Panc1 (cell line): ENCODE data around the gene STARD10. TPM values are rescaled to one million over a fixed set of nuclear protein-coding genes. Genes with fewer than 3 reads are reported as not detected.

Experiments
- ATAC-seq: fragments of 200-7000 bp; cut with Tn5 transposase; 2 replicates; pipeline ENCODE4 v1.9.1; 2020; ENCODE audit warnings: mild to moderate bottlenecking, moderate library complexity
- BruUV-seq: library from RNA; stranded (reverse); fragments of 400-500 nt; replicated peaks from 2 replicates; lab custom pipeline; 2021; lab: Mats Ljungman, UMichigan
- CTCF ChIA-PET: fragments of 300-600 bp; sonication (Branson Sonifier 250); formaldehyde crosslinking; loops from one replicate; lab custom pipeline; 2022; ENCODE audit warnings: antibody characterized with exemption; lab: Charles Lee
- POLR2A ChIA-PET: fragments of 300-600 bp; sonication (Branson Sonifier 250); formaldehyde crosslinking; loops from one replicate; lab custom pipeline; 2022; ENCODE audit warnings: antibody characterized with exemption; lab: Charles Lee
- DNase-seq: peaks from one replicate; pipeline ENCODE4 v3.0.0-alpha.2; 2010; ENCODE audit warnings: low read depth, low spot score
- H3K27ac ChIP-seq: 2 replicates; pipeline ENCODE4 v1.5.1; 2011; ENCODE audit warnings: mild to moderate bottlenecking, low read length, inconsistent platforms
- H3K27me3 ChIP-seq: fragments of 200-500 bp; sonication (Bioruptor generic); 2 replicates; pipeline ENCODE4 v1.6.0; 2014; ENCODE audit warnings: low read length, inconsistent platforms; ENCODE audit not compliant: control insufficient read depth, insufficient read depth
- H3K36me3 ChIP-seq: fragments of 200-500 bp; sonication (Bioruptor generic); 2 replicates; pipeline ENCODE4 v1.5.1; 2014; ENCODE audit warnings: inconsistent platforms, mild to moderate bottlenecking, low read length, moderate library complexity; ENCODE audit not compliant: control insufficient read depth, insufficient read depth
- H3K4me1 ChIP-seq: 2 replicates; pipeline ENCODE4 v1.5.1; 2011; ENCODE audit warnings: inconsistent platforms, mild to moderate bottlenecking, low read length, moderate library complexity; ENCODE audit not compliant: control insufficient read depth, insufficient read depth
- H3K4me3 ChIP-seq, 2 experiments: 2 replicates each; pipeline ENCODE4 v1.5.1; 2011 to 2012; ENCODE audit warnings: low read depth in 2 of 2, low read length in 2 of 2, mild to moderate bottlenecking in 2 of 2, inconsistent platforms in 1 of 2, moderate library complexity in 1 of 2
- H3K9me3 ChIP-seq: fragments of 200-500 bp; sonication (Bioruptor generic); 2 replicates; pipeline ENCODE4 v1.5.1; 2014; ENCODE audit warnings: low read depth, mild to moderate bottlenecking, inconsistent platforms, low read length, moderate library complexity; ENCODE audit not compliant: control insufficient read depth, insufficient read depth
- POLR2AphosphoS5 ChIP-seq: IDR thresholded peaks from 2 replicates; pipeline ENCODE4 v1.6.1; 2012; ENCODE audit warnings: mild to moderate bottlenecking, low read depth, low read length, moderate library complexity
- SIN3A ChIP-seq: IDR thresholded peaks from 2 replicates; pipeline ENCODE4 v1.6.1; 2012; ENCODE audit warnings: low read depth, mild to moderate bottlenecking, low read length, moderate library complexity, borderline replicate concordance; ENCODE audit not compliant: insufficient read depth
- TCF7L2 ChIP-seq: IDR thresholded peaks from 2 replicates; pipeline ENCODE4 v1.6.1; 2011; ENCODE audit warnings: mild to moderate bottlenecking, low read depth, low read length, inconsistent platforms
- in situ Hi-C: cut with HindIII; loops from 2 replicates; pipeline ENCODE4 v1.10.0; 2016; ENCODE audit warnings: low sequenced_read_pairs, low pct_unique_long_range_greater_than_20kb
- intact Hi-C: fragments of 100-400 bp; cut with micrococcal nuclease; formaldehyde crosslinking; loops from one replicate; pipeline ENCODE4 v1.10.0; 2022; ENCODE audit not compliant: unreplicated experiment
- total RNA-seq: library from RNA; stranded (reverse); gene quantifications from one replicate; pipeline ENCODE4 v1.2.1, GENCODE V29; 2021; ENCODE audit not compliant: unreplicated experiment
- TF ChIP-seq, protein P1 (sequence below): fragments of 450-650 bp; IDR thresholded peaks from 2 replicates; pipeline ENCODE4 v1.5.1; 2017; ENCODE audit warnings: mild to moderate bottlenecking
- TF ChIP-seq, protein P2 (sequence below), 2 experiments: IDR thresholded peaks; 2 replicates each; pipeline ENCODE4 v1.6.1; 2011 to 2012; ENCODE audit warnings: low read depth in 2 of 2, control low read depth in 1 of 2, low read length in 1 of 2, mild to moderate bottlenecking in 1 of 2, moderate library complexity in 1 of 2; ENCODE audit not compliant: insufficient read depth in 1 of 2

STARD10 gene
- total RNA-seq, 1 experiment from 2014 or later, result 32.1 TPM

DNA sequence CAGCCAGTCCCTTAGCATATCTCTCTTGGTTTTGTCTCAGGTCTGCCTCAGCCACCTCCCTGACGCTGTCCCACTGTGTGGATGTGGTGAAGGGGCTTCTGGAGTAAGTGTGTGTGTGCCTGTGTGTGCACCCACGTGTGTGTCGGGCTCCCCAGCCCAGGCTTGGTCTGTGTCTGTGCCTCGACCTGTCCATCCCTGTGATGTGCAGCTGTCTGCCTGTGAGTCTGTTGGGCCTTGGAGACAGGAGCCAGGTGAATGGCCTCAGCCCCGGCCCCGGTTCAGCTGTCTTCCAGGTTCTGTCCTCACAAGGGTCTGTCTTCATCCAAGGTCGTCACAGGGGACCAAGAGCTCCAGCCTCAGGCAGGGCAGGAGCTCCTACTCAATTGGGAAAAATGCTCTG, 30.2 kb upstream of the STARD10 start:
- BruUV-seq, result no TSS peak
- Histone ChIP-seq H3K27ac (no peak overlapping the region), H3K4me1 (peaks cover 5% of the 10 kb centered on the region), H3K27me3 (no peaks in the 10 kb centered on the region), H3K4me3 (no peak overlapping the region), H3K36me3 (no peaks in the 10 kb centered on the region), H3K9me3 (no peaks in the 10 kb centered on the region)
- intact Hi-C loops (no loop called here), in situ Hi-C loops (no loop called here)
- ChIA-PET CTCF (interaction anchor here (0.6 kb wide), 1 partner anchor 354 kb away, joined by 3 read pairs; no protein-coding TSS in a partner anchor), POLR2A (no interaction called here)
- TF ChIP-seq TCF7L2 (no peak), SIN3A (no peak), POLR2AphosphoS5 (no peak)
- TF ChIP-seq, protein P1, sequence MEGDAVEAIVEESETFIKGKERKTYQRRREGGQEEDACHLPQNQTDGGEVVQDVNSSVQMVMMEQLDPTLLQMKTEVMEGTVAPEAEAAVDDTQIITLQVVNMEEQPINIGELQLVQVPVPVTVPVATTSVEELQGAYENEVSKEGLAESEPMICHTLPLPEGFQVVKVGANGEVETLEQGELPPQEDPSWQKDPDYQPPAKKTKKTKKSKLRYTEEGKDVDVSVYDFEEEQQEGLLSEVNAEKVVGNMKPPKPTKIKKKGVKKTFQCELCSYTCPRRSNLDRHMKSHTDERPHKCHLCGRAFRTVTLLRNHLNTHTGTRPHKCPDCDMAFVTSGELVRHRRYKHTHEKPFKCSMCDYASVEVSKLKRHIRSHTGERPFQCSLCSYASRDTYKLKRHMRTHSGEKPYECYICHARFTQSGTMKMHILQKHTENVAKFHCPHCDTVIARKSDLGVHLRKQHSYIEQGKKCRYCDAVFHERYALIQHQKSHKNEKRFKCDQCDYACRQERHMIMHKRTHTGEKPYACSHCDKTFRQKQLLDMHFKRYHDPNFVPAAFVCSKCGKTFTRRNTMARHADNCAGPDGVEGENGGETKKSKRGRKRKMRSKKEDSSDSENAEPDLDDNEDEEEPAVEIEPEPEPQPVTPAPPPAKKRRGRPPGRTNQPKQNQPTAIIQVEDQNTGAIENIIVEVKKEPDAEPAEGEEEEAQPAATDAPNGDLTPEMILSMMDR, result no peak
- TF ChIP-seq, protein P2, sequence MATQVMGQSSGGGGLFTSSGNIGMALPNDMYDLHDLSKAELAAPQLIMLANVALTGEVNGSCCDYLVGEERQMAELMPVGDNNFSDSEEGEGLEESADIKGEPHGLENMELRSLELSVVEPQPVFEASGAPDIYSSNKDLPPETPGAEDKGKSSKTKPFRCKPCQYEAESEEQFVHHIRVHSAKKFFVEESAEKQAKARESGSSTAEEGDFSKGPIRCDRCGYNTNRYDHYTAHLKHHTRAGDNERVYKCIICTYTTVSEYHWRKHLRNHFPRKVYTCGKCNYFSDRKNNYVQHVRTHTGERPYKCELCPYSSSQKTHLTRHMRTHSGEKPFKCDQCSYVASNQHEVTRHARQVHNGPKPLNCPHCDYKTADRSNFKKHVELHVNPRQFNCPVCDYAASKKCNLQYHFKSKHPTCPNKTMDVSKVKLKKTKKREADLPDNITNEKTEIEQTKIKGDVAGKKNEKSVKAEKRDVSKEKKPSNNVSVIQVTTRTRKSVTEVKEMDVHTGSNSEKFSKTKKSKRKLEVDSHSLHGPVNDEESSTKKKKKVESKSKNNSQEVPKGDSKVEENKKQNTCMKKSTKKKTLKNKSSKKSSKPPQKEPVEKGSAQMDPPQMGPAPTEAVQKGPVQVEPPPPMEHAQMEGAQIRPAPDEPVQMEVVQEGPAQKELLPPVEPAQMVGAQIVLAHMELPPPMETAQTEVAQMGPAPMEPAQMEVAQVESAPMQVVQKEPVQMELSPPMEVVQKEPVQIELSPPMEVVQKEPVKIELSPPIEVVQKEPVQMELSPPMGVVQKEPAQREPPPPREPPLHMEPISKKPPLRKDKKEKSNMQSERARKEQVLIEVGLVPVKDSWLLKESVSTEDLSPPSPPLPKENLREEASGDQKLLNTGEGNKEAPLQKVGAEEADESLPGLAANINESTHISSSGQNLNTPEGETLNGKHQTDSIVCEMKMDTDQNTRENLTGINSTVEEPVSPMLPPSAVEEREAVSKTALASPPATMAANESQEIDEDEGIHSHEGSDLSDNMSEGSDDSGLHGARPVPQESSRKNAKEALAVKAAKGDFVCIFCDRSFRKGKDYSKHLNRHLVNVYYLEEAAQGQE (IDR thresholded peaks at IDR 0.05; ENCODE audit: insufficient read depth in 1 of 2, low read depth in 2 of 2, low read length in 1 of 2), result no peak
- ATAC-seq (no peak), DNase-seq (no peak)

DNA sequence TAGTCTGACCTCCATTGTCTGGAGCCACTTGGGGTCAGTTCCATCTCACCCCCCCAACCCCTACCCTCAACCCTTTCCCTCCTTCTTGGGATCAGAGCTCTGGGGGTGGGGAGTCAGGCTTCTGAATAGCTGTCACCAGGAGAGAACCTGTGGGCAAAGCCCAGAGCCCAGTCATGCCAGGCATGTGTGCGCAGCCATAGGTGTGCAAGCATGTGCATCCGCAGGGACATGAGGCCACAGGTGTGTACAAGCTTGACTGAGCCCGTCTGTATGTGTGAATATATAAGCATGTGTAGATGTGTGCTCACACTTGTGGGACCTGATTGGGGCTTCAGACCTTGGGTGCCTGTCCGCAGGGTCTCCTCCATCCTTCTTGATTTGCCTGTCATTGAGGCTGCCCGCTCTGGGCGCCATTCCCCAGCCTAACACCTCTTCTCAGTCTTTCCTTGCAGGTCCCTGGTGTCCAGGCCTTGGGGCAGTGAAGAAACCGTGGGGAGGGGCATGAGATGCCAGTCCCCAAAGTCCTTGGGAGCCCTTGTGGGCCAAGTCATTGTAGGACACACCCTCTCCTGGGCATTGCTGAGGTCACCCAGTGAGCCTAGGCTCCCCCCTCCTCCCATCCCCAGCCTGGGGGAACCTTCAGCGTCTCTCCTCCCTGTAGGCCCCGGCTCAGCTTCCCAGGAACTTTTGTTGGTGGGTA, 29.4 kb upstream of the STARD10 start:
- ChIA-PET CTCF (no interaction called here), POLR2A (interaction anchor here (0.6 kb wide), 1 partner anchor 358 kb away, joined by 3 read pairs; no protein-coding TSS in a partner anchor)
- no peak overlapping the region for H3K4me3 ChIP-seq
- in situ Hi-C loops (no loop called here), intact Hi-C loops (no loop called here)
- TF ChIP-seq, protein P1, result no peak
- TF ChIP-seq, protein P2 (IDR thresholded peaks at IDR 0.05; ENCODE audit: insufficient read depth in 1 of 2, low read depth in 2 of 2, low read length in 1 of 2), result no peak
- TF ChIP-seq POLR2AphosphoS5 (no peak), TCF7L2 (no peak), SIN3A (no peak)
- H3K4me1 ChIP-seq, result peaks cover 5% of the 10 kb centered on the region
- no peaks in the 10 kb centered on the region for H3K27me3 ChIP-seq
- BruUV-seq, result no TSS peak
- no peaks in the 10 kb centered on the region for H3K9me3 ChIP-seq
- H3K27ac ChIP-seq, result no peak overlapping the region
- ATAC-seq, result no peak
- DNase-seq, result no peak
- H3K36me3 ChIP-seq, result no peaks in the 10 kb centered on the region
